Suprapubic skin (tissue), 4 donors: Measurements from ENCODE around the gene SLC16A14.

Experiments
- CTCF ChIP-seq, 2 donors: fragments of 200-600 bp in 1 of 2; fragments of 450-650 bp in 1 of 2; sonication (generic) in 1 of 2; IDR thresholded peaks; one replicate each; pipeline ENCODE4 v1.5.1; 2016 to 2019; ENCODE audit warnings: antibody characterized with exemption in 2 of 2, mild to moderate bottlenecking in 1 of 2, moderate library complexity in 1 of 2
- POLR2A ChIP-seq, 2 donors: fragments of 450-650 bp; IDR thresholded peaks; one replicate each; pipeline ENCODE4 v1.6.1; 2017; ENCODE audit warnings: antibody characterized with exemption in 2 of 2, mild to moderate bottlenecking in 2 of 2, moderate library complexity in 2 of 2
- POLR2AphosphoS5 ChIP-seq, 3 donors: sonication (generic); formaldehyde crosslinking; IDR thresholded peaks; one replicate each; pipeline ENCODE4 v1.6.1; 2017; ENCODE audit warnings: antibody characterized with exemption in 3 of 3

DNA sequence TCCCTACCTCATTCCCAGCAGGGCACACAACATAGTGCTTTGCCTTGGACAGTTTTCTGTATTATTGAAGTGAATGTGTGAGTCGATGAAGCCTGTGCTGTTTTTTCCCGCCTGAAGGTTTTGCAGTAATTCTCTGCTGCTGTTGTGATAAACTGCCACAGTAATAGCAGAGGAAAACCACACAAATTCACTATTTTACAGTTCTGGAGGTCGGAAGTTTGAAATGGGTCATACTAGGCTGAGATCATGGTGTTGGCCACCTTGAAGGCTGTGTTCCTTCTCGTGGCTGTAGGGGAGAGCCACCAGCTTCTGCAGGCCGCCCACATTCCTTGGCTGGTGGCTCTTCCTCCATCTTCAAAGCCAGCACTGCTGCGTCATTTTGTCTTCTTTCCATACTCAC lies 678 bp upstream of the SLC16A14 start:
- TF ChIP-seq POLR2A (IDR thresholded peaks at IDR 0.05), result no peak
- no peak for TF ChIP-seq CTCF (IDR thresholded peaks at IDR 0.05)
- TF ChIP-seq POLR2AphosphoS5 (IDR thresholded peaks at IDR 0.05), result no peak
